Ascending aorta (tissue), 2 donors: ENCODE measurements around the gene SIRPB1. TPM values are rescaled to one million over a fixed set of nuclear protein-coding genes. Genes with fewer than 3 reads are reported as not detected.

ENCODE experiments used
- DNase-seq, 2 donors: peaks; one replicate each; pipeline ENCODE4 v3.0.0-alpha.2; 2019; ENCODE audit warnings: low spot score in 2 of 2
- H3K27ac ChIP-seq, 2 donors: fragments of 200-600 bp; sonication (generic); one replicate each; pipeline ENCODE4 v1.5.1; 2016 to 2017; ENCODE audit warnings: mild to moderate bottlenecking in 1 of 2
- H3K27me3 ChIP-seq: fragments of 200-600 bp; sonication (generic); one replicate; pipeline ENCODE4 v1.5.1; 2017
- H3K36me3 ChIP-seq, 2 donors: fragments of 200-600 bp; sonication (generic); one replicate each; pipeline ENCODE4 v1.5.1; 2016
- H3K4me1 ChIP-seq, 2 donors: fragments of 200-600 bp; sonication (generic); one replicate each; pipeline ENCODE4 v1.5.1; 2016 to 2017; ENCODE audit warnings: mild to moderate bottlenecking in 1 of 2
- H3K4me3 ChIP-seq, 2 donors: fragments of 200-600 bp; sonication (generic); one replicate each; pipeline ENCODE4 v1.5.1; 2016 to 2017; ENCODE audit warnings: mild to moderate bottlenecking in 1 of 2
- H3K9me3 ChIP-seq, 2 donors: fragments of 200-600 bp; sonication (generic); one replicate each; pipeline ENCODE4 v1.5.1; 2016
- CTCF ChIP-seq, 3 experiments: fragments of 200-600 bp in 2 of 3; fragments of 450-650 bp in 1 of 3; sonication (generic) in 2 of 3; IDR thresholded peaks; one replicate each; pipeline ENCODE4 v1.5.1; 2016 to 2019; ENCODE audit warnings: antibody characterized with exemption in 3 of 3, mild to moderate bottlenecking in 1 of 3, moderate library complexity in 1 of 3
- intact Hi-C: fragments of 100-400 bp; cut with DNase I; formaldehyde crosslinking; loops from one replicate; pipeline ENCODE4 v1.15.1; 2023
- total RNA-seq: library from RNA; depleted of rRNA; stranded (reverse); fragments of >200 nt; gene quantifications from one replicate; pipeline ENCODE4 v1.1.0, GENCODE V29; 2016

The SIRPB1 gene
- total RNA-seq, 1 donor from 2014 or later, result 0.43 TPM

DNA sequence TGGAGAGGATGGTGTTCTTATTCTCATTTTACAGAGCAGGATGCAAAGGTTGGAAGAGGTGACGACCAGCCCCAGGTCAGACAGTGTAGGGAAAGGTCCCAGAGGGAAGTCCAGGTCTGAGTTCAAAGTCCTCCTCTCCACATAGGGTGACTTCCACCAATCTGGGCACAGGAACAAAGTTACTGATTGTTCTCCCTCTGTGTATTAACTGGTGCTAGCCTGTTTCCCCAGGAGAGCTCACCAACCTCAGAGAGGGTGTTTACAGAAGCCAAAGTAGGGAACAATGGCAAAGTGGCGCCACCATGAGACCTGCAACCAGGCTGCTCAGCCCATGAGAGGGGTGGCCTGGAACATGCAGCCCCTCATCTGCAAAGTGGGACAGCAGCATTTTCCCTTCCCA is 16.8 kb upstream of the SIRPB1 start:
- Histone ChIP-seq H3K9me3 (no peaks in the 10 kb centered on the region), H3K4me3 (no peak overlapping the region), H3K27me3 (no peaks in the 10 kb centered on the region), H3K27ac (no peak overlapping the region), H3K36me3 (no peaks in the 10 kb centered on the region), H3K4me1 (no peaks in the 10 kb centered on the region)
- TF ChIP-seq CTCF (IDR thresholded peaks at IDR 0.05), result no peak
- no peak for DNase-seq
- intact Hi-C loops, result no loop called here

DNA sequence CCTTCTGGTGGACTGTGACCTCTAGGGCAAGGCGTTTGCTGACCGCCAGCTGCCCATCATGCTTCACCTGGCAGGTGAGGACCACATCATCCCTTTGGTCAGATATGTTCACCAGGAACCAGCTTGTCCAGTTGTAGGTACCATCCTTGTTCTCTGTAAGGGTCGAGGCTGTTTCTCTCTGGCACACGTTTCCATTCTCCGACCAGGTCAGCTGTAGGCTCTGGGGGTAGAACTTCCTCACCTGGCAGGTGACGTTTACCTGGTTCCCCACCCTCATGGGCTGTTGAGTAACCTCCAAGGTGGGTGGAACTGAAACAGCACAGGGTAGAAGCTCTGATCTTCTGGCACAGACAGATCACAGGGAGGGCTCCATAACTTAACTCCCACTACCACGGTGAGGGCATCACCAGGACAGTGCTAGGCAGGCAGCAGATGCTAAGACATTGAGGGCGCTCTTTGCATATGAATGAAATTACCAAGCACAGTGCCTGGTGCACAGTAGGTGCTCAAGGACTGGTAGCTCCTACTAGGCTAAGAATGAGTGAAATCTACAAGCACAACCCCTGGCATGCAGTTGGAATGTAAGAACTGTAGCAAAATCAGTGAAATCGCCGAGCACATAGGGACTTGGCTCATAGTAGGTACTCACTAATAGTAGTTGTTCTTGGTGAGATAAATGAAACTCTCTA is 15.6 kb upstream of the SIRPB1 start:
- Histone ChIP-seq H3K4me3 (no peak overlapping the region), H3K36me3 (no peaks in the 10 kb centered on the region), H3K4me1 (no peaks in the 10 kb centered on the region), H3K9me3 (no peaks in the 10 kb centered on the region), H3K27ac (no peak overlapping the region), H3K27me3 (no peaks in the 10 kb centered on the region)
- DNase-seq, result no peak
- intact Hi-C loops, result no loop called here
- TF ChIP-seq CTCF (IDR thresholded peaks at IDR 0.05), result no peak

- Histone ChIP-seq H3K4me1 (no peaks in the 10 kb centered on the region), H3K4me3 (no peak overlapping the region), H3K9me3 (no peaks in the 10 kb centered on the region), H3K27ac (no peak overlapping the region), H3K27me3 (no peaks in the 10 kb centered on the region), H3K36me3 (no peaks in the 10 kb centered on the region)
- DNase-seq, result no peak
- intact Hi-C loops, result no loop called here
- TF ChIP-seq CTCF (IDR thresholded peaks at IDR 0.05), result no peak
Observed at GRCh38 chr20:1633535-1633934, 13.7 kb upstream of the SIRPB1 start.

- no peak overlapping the region for H3K27ac ChIP-seq
- TF ChIP-seq CTCF (IDR thresholded peaks at IDR 0.05), result no peak
- no peaks in the 10 kb centered on the region for H3K27me3 ChIP-seq
- H3K36me3 ChIP-seq, result no peaks in the 10 kb centered on the region
- no peaks in the 10 kb centered on the region for H3K9me3 ChIP-seq
- no peaks in the 10 kb centered on the region for H3K4me1 ChIP-seq
- intact Hi-C loops, result no loop called here
- H3K4me3 ChIP-seq, result no peak overlapping the region
- no peak for DNase-seq
Observed at GRCh38 chr20:1632178-1632577, 12.4 kb upstream of the SIRPB1 start.

DNA sequence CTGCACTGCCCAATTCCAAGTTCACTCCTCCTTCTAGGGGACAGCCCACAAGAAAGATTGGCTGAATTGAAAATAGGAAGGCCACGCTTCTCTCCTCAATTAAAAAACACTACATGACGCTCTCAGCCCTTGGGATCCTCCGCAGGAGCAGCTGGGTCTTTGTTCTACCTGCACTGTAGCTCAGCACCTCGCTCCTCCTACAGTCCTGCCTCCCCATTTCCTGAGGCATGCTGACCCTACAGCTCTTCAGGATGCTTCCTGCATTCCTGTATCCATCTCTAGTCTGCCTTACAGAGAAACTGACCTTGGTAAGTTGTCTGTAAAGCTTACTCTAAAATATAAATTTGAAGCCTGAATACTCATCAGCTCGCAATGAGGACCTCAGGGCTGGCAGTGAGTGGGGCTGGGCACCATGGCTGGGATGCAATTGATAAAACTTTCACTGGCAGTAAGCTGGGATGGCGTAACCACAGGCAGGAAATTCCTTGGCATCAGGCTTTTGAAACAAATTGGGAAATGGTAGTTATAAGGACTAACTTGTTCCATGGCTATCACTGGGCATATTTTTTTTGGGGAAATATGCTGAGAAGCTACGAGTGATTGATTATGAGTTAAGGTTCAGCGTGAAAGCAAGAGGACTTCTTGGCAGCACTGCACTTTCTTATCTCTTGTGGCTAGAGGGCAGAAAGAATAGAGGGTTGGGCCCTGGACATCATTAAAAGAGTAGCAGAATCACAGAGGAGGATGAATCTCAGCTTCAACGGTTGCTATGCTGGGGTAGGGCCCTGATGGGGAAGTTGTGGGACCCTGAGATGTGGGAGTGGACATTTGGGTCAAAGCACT is 11.7 kb upstream of the SIRPB1 start:
- Histone ChIP-seq H3K4me3 (no peak overlapping the region), H3K9me3 (no peaks in the 10 kb centered on the region), H3K36me3 (no peaks in the 10 kb centered on the region), H3K27me3 (no peaks in the 10 kb centered on the region), H3K27ac (no peak overlapping the region), H3K4me1 (no peaks in the 10 kb centered on the region)
- intact Hi-C loops, result no loop called here
- no peak for DNase-seq
- TF ChIP-seq CTCF (IDR thresholded peaks at IDR 0.05), result no peak
